Measurements from ENCODE around the gene ANXA4.
"Not testable (repeated sequence)": the region's sequence is repeated elsewhere in the genome, so short reads cannot be mapped to it uniquely, and the experiment has no call there.

The ANXA4 gene

GRCh38 chr2:69755862-69756467, 14.0 kb downstream of the ANXA4 start:
- peak; percentile 79 for DNase-seq

- DNase-seq, result no peak
Measured at GRCh38 chr2:69762025-69762424, 20.1 kb downstream of the ANXA4 start.

- DNase-seq, result no peak
Measured at GRCh38 chr2:69762513-69763494, 20.9 kb downstream of the ANXA4 start.

- not testable (repeated sequence) for DNase-seq
Measured at GRCh38 chr2:69763831-69764230, 21.9 kb downstream of the ANXA4 start.

GRCh38 chr2:69764286-69765095, 22.6 kb downstream of the ANXA4 start:
- DNase-seq, result no peak

- no peak for DNase-seq
Measured at GRCh38 chr2:69765096-69765380, 23.1 kb downstream of the ANXA4 start.

- DNase-seq, result no peak
Measured at GRCh38 chr2:69766014-69766413, 24.1 kb downstream of the ANXA4 start.

- peak; percentile 41 for DNase-seq
Measured at GRCh38 chr2:69767034-69767433, 25.1 kb downstream of the ANXA4 start.

- no peak for DNase-seq
Measured at GRCh38 chr2:69768235-69768634, 26.3 kb downstream of the ANXA4 start.

- DNase-seq, result no peak
Measured at GRCh38 chr2:69768789-69769188, 26.9 kb downstream of the ANXA4 start.

GRCh38 chr2:69769272-69769671, 27.3 kb downstream of the ANXA4 start:
- DNase-seq, result no peak

- DNase-seq, result peak; percentile 71
Measured at GRCh38 chr2:69770193-69770702, 28.3 kb downstream of the ANXA4 start.

GRCh38 chr2:69770747-69771146, 28.8 kb downstream of the ANXA4 start:
- DNase-seq, result no peak

GRCh38 chr2:69771461-69771860, 29.5 kb downstream of the ANXA4 start:
- DNase-seq, result no peak

GRCh38 chr2:69773206-69773605, 31.3 kb downstream of the ANXA4 start:
- peak; percentile 24 for DNase-seq

- DNase-seq, result not testable (repeated sequence)
Measured at GRCh38 chr2:69774258-69774983, 32.5 kb downstream of the ANXA4 start.

GRCh38 chr2:69774984-69775982, 33.3 kb downstream of the ANXA4 start:
- no peak for DNase-seq

GRCh38 chr2:69776886-69777785, 35.2 kb downstream of the ANXA4 start:
- DNase-seq, result no peak

GRCh38 chr2:69777786-69778105, 35.8 kb downstream of the ANXA4 start:
- DNase-seq, result no peak

GRCh38 chr2:69779258-69780001, 37.5 kb downstream of the ANXA4 start:
- peak; percentile 93 for DNase-seq
